ENCODE results near the gene SEPTIN5.
"Not testable (repeated sequence)": the region's sequence is repeated elsewhere in the genome, so short reads cannot be mapped to it uniquely, and the experiment has no call there.

SEPTIN5 gene

GRCh38 chr22:19720150-19720827 lies 6.0 kb downstream of the SEPTIN5 start:
- DNase-seq (ENCODE audit: low read depth) = no peak

GRCh38 chr22:19720999-19721329 lies 6.7 kb downstream of the SEPTIN5 start:
- DNase-seq (ENCODE audit: low read depth) = no peak

GRCh38 chr22:19721330-19722177 lies 7.3 kb downstream of the SEPTIN5 start:
- no peak for DNase-seq (ENCODE audit: low read depth)

GRCh38 chr22:19722178-19722981 lies 8.1 kb downstream of the SEPTIN5 start:
- no peak for DNase-seq (ENCODE audit: low read depth)

- no peak for DNase-seq (ENCODE audit: low read depth)
Observed at GRCh38 chr22:19722982-19723231, 8.6 kb downstream of the SEPTIN5 start.

- DNase-seq (ENCODE audit: low read depth) = no peak
Observed at GRCh38 chr22:19723232-19723982, 9.1 kb downstream of the SEPTIN5 start, which contains the start of gene GP1BB. Gene GP1BB, plus strand, starts transcription at chr22:19723539. Its CDS starts 31 bp downstream, at chr22:19723570.

GRCh38 chr22:19723983-19724827 lies 9.9 kb downstream of the SEPTIN5 start:
- no peak for DNase-seq (ENCODE audit: low read depth)

GRCh38 chr22:19724927-19725661 lies 10.8 kb downstream of the SEPTIN5 start:
- no peak for DNase-seq (ENCODE audit: low read depth)

- DNase-seq (ENCODE audit: low read depth) = not testable (repeated sequence)
Observed at GRCh38 chr22:19726064-19726788, 11.9 kb downstream of the SEPTIN5 start.

- no peak for DNase-seq (ENCODE audit: low read depth)
Observed at GRCh38 chr22:19727310-19728150, 13.2 kb downstream of the SEPTIN5 start.

- DNase-seq (ENCODE audit: low read depth) = no peak
Observed at GRCh38 chr22:19728271-19728670, 14.0 kb downstream of the SEPTIN5 start.

- DNase-seq (ENCODE audit: low read depth) = no peak
Observed at GRCh38 chr22:19728836-19729235, 14.5 kb downstream of the SEPTIN5 start.

GRCh38 chr22:19729507-19729906 lies 15.2 kb downstream of the SEPTIN5 start:
- no peak for DNase-seq (ENCODE audit: low read depth)

- no peak for DNase-seq (ENCODE audit: low read depth)
Observed at GRCh38 chr22:19730198-19730597, 15.9 kb downstream of the SEPTIN5 start.

GRCh38 chr22:19730655-19731360 lies 16.5 kb downstream of the SEPTIN5 start:
- DNase-seq (ENCODE audit: low read depth) = peak; percentile 46

GRCh38 chr22:19731361-19732135 lies 17.2 kb downstream of the SEPTIN5 start:
- DNase-seq (ENCODE audit: low read depth) = no peak

GRCh38 chr22:19732403-19733113 lies 18.3 kb downstream of the SEPTIN5 start:
- no peak for DNase-seq (ENCODE audit: low read depth)
